ENCODE results near the gene CSF2RB. TPM values are rescaled to one million over a fixed set of nuclear protein-coding genes. Genes with fewer than 3 reads are reported as not detected.

Gene CSF2RB
- total and polyA plus RNA-seq, 8 donors, result 2.5 to 47.5 (median 3.6) TPM

DNA sequence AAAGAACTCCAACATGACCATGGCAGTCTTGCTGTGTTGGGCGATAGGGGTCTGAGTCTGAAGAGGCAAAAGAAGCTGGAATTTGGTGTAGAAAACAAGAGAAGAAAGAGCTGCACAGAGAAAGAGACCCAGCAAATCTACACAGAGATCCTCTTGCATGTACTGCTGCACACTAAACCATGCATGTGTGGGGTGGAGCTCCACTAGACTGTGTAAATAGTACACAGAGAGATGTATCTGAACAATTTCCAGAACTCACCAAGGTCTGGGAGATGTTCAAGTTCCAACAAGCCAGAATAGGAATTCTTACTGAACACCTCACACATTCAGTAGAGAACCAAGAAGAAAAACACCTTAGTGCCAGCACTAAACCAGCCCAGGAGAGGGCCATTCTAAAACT is 42.3 kb downstream of the CSF2RB start:
- intact Hi-C loops (cut with DNase I), result no loop called here
- no peak for TF ChIP-seq CTCF (IDR thresholded peaks at IDR 0.05)
- ATAC-seq (no peak), DNase-seq (no peak)
- H3K4me1 ChIP-seq, result no peaks in the 10 kb centered on the region
- H3K4me3 ChIP-seq, result no peak overlapping the region
- peaks cover 0 to 43% of the 10 kb centered on the region in 2 donors for H3K27me3 ChIP-seq
- no peaks in the 10 kb centered on the region for H3K36me3 ChIP-seq
- no peaks in the 10 kb centered on the region for H3K9me3 ChIP-seq
- H3K27ac ChIP-seq, result no peak overlapping the region

- no peak for ATAC-seq
- intact Hi-C loops (cut with DNase I), result no loop called here
- no peak for DNase-seq
- Histone ChIP-seq H3K36me3 (no peaks in the 10 kb centered on the region), H3K27me3 (peaks cover 0 to 39% of the 10 kb centered on the region in 2 donors), H3K27ac (no peak overlapping the region), H3K4me1 (no peaks in the 10 kb centered on the region), H3K9me3 (no peaks in the 10 kb centered on the region), H3K4me3 (no peak overlapping the region)
- TF ChIP-seq CTCF (IDR thresholded peaks at IDR 0.05), result no peak
Measured at GRCh38 chr22:36958366-36958765, 44.9 kb downstream of the CSF2RB start.

GRCh38 chr22:36961626-36962025 is 48.2 kb downstream of the CSF2RB start:
- Histone ChIP-seq H3K9me3 (no peaks in the 10 kb centered on the region), H3K36me3 (no peaks in the 10 kb centered on the region), H3K27me3 (peaks cover 0 to 25% of the 10 kb centered on the region in 2 donors), H3K4me3 (no peak overlapping the region), H3K27ac (no peak overlapping the region), H3K4me1 (peaks cover 0 to 11% of the 10 kb centered on the region in 2 donors)
- no peak for TF ChIP-seq CTCF (IDR thresholded peaks at IDR 0.05)
- no peak for DNase-seq
- no peak for ATAC-seq
- intact Hi-C loops (cut with DNase I), result no loop called here

- DNase-seq, result no peak
- TF ChIP-seq CTCF (IDR thresholded peaks at IDR 0.05), result no peak
- H3K4me3 ChIP-seq, result no peak overlapping the region
Measured at GRCh38 chr22:36963302-36963701, 49.9 kb downstream of the CSF2RB start.

DNA sequence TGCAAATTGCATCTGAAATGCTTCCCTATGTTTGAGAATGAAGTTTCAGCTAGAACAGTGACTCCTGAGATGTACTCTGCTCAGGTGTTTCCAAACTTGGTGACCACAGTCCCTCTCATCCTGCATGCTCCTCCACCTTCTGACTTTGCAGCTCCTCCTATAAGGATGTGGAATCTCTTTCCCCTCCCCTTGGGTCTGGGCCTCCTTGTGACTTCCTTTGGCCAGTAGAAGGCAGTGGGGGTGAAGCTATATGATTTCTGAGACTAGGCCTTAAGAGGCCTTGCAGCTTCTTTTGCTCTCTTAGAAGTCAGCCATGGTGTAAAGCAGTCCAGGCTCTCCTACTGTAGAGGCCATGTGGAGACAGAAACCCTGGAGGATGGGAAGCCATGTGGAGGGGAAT is 50.7 kb downstream of the CSF2RB start:
- H3K27ac ChIP-seq, result no peak overlapping the region
- H3K4me1 ChIP-seq, result peaks cover 0 to 15% of the 10 kb centered on the region in 2 donors
- no peaks in the 10 kb centered on the region for H3K36me3 ChIP-seq
- no peak for TF ChIP-seq CTCF (IDR thresholded peaks at IDR 0.05)
- H3K27me3 ChIP-seq, result peaks cover 0 to 24% of the 10 kb centered on the region in 2 donors
- H3K4me3 ChIP-seq, result no peak overlapping the region
- no peaks in the 10 kb centered on the region for H3K9me3 ChIP-seq
- ATAC-seq (no peak), DNase-seq (no peak)
- intact Hi-C loops (cut with DNase I), result no loop called here

More at GRCh38 chr22:36963302-36963701, 49.9 kb downstream of the CSF2RB start:
- intact Hi-C loops (cut with DNase I), result no loop called here
- no peaks in the 10 kb centered on the region for H3K36me3 ChIP-seq
- H3K27me3 ChIP-seq, result peaks cover 0 to 25% of the 10 kb centered on the region in 2 donors
- H3K27ac ChIP-seq, result no peak overlapping the region
- ATAC-seq, result no peak
- no peaks in the 10 kb centered on the region for H3K9me3 ChIP-seq
- peaks cover 0 to 15% of the 10 kb centered on the region in 2 donors for H3K4me1 ChIP-seq

Measured in left lung (tissue), 10 donors.